ENCODE measurements around the gene RUNX1. TPM values are rescaled to one million over a fixed set of nuclear protein-coding genes. Genes with fewer than 3 reads are reported as not detected.

Gene RUNX1
- total RNA-seq, 1 experiment from 2014 or later = 55.2 TPM

DNA sequence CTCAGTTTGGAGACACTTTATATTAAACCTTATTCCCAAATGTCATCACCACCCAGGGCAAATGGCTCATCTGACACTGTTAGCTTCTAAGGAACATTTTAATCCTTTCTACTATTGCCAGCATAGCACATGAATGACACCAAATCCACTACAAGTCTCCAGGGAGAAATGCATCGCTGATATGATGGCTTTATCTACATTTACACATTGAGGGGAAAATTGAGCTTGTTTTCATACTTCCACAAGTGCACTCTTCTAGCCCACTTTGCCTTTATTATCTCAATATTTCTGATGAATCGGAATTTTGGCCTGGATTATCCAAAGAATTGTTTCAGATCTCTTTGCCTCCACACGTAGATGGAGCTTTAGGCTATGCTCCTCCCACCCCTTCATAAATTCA lies 75.4 kb downstream of the RUNX1 start:
- H3K27ac ChIP-seq (ENCODE audit: low read length) = no peak overlapping the region
- intact Hi-C loops (cut with micrococcal nuclease) = no loop called here
- CTCF ChIA-PET = no interaction called here
- peaks cover 2% of the 10 kb centered on the region for H3K4me1 ChIP-seq (ENCODE audit: insufficient read depth, low read length)
- DNase-seq (no peak), ATAC-seq (no peak)
- H3K4me2 ChIP-seq (ENCODE audit: low read length) = no peak overlapping the region
- no peaks in the 10 kb centered on the region for H3K27me3 ChIP-seq (ENCODE audit: low read length)
- H2AFZ ChIP-seq (ENCODE audit: low read length) = no peak overlapping the region
- no peak for TF ChIP-seq EZH2 (IDR thresholded peaks at IDR 0.05; ENCODE audit: low read length, unreplicated experiment)
- BruUV-seq (replicated peaks) = no TSS peak
- H3K9me2 ChIP-seq (replicated peaks; ENCODE audit: low read length) = no peaks in the 10 kb centered on the region
- no peak overlapping the region for H3K4me3 ChIP-seq (ENCODE audit: low read length)
- H3K9ac ChIP-seq (ENCODE audit: low read length) = no peak overlapping the region
- POLR2A ChIA-PET (ENCODE audit: unreplicated experiment) = interaction anchor here (0.6 kb wide), 1 partner anchor 452 kb away, joined by 3 read pairs; no protein-coding TSS in a partner anchor
- no peaks in the 10 kb centered on the region for H3K36me3 ChIP-seq (ENCODE audit: low read depth, low read length)
- H4K20me1 ChIP-seq (ENCODE audit: low read length) = no peaks in the 10 kb centered on the region
- H3F3A ChIP-seq (ENCODE audit: low read length, unreplicated experiment) = no peaks in the 10 kb centered on the region
- no peaks in the 10 kb centered on the region for H3K9me3 ChIP-seq (ENCODE audit: low read length)
- H3K79me2 ChIP-seq (ENCODE audit: low read length) = peaks cover 20% of the 10 kb centered on the region; the same call in 1 of the 2 replicates

DNA sequence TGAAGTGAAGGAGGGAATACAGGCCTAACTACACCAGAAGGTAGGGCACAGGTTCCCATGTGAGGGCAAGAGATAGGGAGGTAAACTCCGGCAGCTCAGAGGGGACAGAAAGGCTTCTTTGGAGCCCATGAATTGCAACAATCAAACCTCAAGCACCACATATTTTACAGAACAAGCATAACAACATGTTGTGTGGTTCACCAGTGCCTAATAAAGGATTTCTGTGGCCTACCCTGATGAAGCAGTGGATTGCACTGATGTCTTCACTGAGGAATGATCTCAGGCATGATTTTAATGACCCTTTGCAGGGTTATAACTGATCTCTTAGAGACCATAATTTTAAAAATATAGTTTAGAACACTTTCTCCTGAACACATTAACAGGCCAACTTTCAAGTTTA lies 77.4 kb downstream of the RUNX1 start:
- Histone ChIP-seq H3K9me2 (replicated peaks; ENCODE audit: low read length) (no peaks in the 10 kb centered on the region), H2AFZ (ENCODE audit: low read length) (no peak overlapping the region), H4K20me1 (ENCODE audit: low read length) (no peaks in the 10 kb centered on the region), H3K9me3 (ENCODE audit: low read length) (no peaks in the 10 kb centered on the region), H3K27me3 (ENCODE audit: low read length) (no peaks in the 10 kb centered on the region), H3F3A (ENCODE audit: low read length, unreplicated experiment) (no peaks in the 10 kb centered on the region), H3K36me3 (ENCODE audit: low read depth, low read length) (no peaks in the 10 kb centered on the region), H3K4me3 (ENCODE audit: low read length) (no peak overlapping the region), H3K79me2 (ENCODE audit: low read length) (peaks cover 26% of the 10 kb centered on the region), H3K4me1 (ENCODE audit: insufficient read depth, low read length) (peaks cover 18% of the 10 kb centered on the region), H3K4me2 (ENCODE audit: low read length) (no peak overlapping the region), H3K9ac (ENCODE audit: low read length) (no peak overlapping the region), H3K27ac (ENCODE audit: low read length) (no peak overlapping the region)
- ATAC-seq = no peak
- ChIA-PET POLR2A (ENCODE audit: unreplicated experiment) (no interaction called here), CTCF (no interaction called here)
- TF ChIP-seq CTCF (conservative IDR thresholded peaks at IDR 0.05; ENCODE audit: low read depth, low read length) (no peak), EZH2phosphoT487 (IDR thresholded peaks at IDR 0.05; ENCODE audit: borderline replicate concordance, low read length) (no peak), EZH2 (IDR thresholded peaks at IDR 0.05; ENCODE audit: low read length, unreplicated experiment) (no peak)
- DNase-seq = no peak
- intact Hi-C loops (cut with micrococcal nuclease) = no loop called here
- no TSS peak for BruUV-seq (replicated peaks)

DNA sequence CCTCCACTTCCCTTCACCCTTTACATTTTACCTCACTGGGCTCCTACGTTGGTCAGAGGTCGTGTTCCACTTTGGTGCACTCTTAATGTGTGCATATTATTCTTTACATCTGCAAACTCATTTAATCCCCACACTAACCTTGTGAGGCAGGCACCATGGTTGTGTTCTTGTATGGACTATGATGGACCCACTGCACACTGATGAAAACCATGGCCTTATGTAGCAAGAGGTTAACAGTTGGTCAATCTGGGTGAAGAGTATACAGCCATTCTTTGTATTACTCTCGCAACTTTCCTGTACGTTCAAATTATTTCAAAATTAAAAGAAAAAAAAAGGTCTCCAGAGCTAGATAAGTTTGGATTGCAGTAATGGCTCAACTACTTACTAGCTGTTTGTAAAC lies 78.5 kb downstream of the RUNX1 start:
- no peaks in the 10 kb centered on the region for H3F3A ChIP-seq (ENCODE audit: low read length, unreplicated experiment)
- H3K9me2 ChIP-seq (replicated peaks; ENCODE audit: low read length) = no peaks in the 10 kb centered on the region
- H3K9ac ChIP-seq (ENCODE audit: low read length) = no peak overlapping the region
- H3K27me3 ChIP-seq (ENCODE audit: low read length) = no peaks in the 10 kb centered on the region
- TF ChIP-seq EZH2 (IDR thresholded peaks at IDR 0.05; ENCODE audit: low read length, unreplicated experiment) = no peak
- TF ChIP-seq CTCF (conservative IDR thresholded peaks at IDR 0.05; ENCODE audit: low read depth, low read length) = no peak
- no peak for TF ChIP-seq EZH2phosphoT487 (IDR thresholded peaks at IDR 0.05; ENCODE audit: borderline replicate concordance, low read length)
- H3K4me3 ChIP-seq (ENCODE audit: low read length) = no peak overlapping the region
- POLR2A ChIA-PET (ENCODE audit: unreplicated experiment) = no interaction called here
- no peaks in the 10 kb centered on the region for H3K36me3 ChIP-seq (ENCODE audit: low read depth, low read length)
- no peak overlapping the region for H3K27ac ChIP-seq (ENCODE audit: low read length)
- H3K9me3 ChIP-seq (ENCODE audit: low read length) = no peaks in the 10 kb centered on the region
- DNase-seq (no peak), ATAC-seq (no peak)
- H3K4me1 ChIP-seq (ENCODE audit: insufficient read depth, low read length) = peaks cover 29% of the 10 kb centered on the region
- no peak overlapping the region for H2AFZ ChIP-seq (ENCODE audit: low read length)
- no peak overlapping the region for H3K4me2 ChIP-seq (ENCODE audit: low read length)
- H3K79me2 ChIP-seq (ENCODE audit: low read length) = peaks cover 30% of the 10 kb centered on the region
- BruUV-seq (replicated peaks) = no TSS peak
- CTCF ChIA-PET = no interaction called here
- H4K20me1 ChIP-seq (ENCODE audit: low read length) = no peaks in the 10 kb centered on the region
- intact Hi-C loops (cut with micrococcal nuclease) = no loop called here
